ENCODE data around the gene PLSCR1. TPM values are rescaled to one million over a fixed set of nuclear protein-coding genes. Genes with fewer than 3 reads are reported as not detected.
A peak's percentile ranks its signal among the peaks of the same experiment; 100 is the strongest.

PLSCR1 gene
- total and polyA plus RNA-seq, 2 of the 4 experiments (the other 2 are of a cell fraction): 5.6 to 13.2 TPM

DNA sequence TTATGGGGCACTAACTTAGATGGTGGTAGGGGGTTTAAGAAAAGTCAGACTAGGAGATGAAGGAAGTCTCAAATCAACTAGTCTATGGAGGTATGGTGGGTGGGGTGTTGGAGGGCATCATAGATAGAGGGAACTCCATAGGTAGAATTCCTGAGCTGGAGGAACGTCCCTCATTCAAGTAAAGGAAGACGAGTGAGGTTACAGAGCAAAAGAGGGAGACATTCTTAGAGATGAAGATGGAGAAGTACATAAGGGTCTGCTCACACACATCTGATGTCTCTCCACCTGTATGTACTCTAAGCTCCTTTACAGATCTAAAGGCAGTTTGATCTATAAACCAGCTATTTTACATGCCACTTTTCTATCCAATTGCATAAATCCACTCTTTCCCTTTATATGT lies 1.4 kb downstream of the PLSCR1 start:
- H3K36me3 ChIP-seq (ENCODE audit: control insufficient read depth, insufficient read depth, low read length): peaks cover 4% of the 10 kb centered on the region; the same call in 1 of the 2 replicates
- no peaks in the 10 kb centered on the region; the same call in 1 of the 2 replicates for H3K9me3 ChIP-seq (ENCODE audit: control insufficient read depth, insufficient read depth, low read length)
- no peak overlapping the region; the same call in 2 of the 3 replicates for H2BK15ac ChIP-seq (ENCODE audit: low read depth, low read length)
- H4K8ac ChIP-seq (ENCODE audit: low read depth in 2 of 2, low read length in 2 of 2): 0 out of 4 replicates have a peak overlapping the region, but pooled peaks of 1 of the 2 experiments have one; percentile 32
- H3K27me3 ChIP-seq (ENCODE audit: control insufficient read depth, insufficient read depth, low read length): no peaks in the 10 kb centered on the region
- in situ Hi-C loops (cut with MboI; ENCODE audit: low sequenced_read_pairs): no loop called here
- DNase-seq (no peak), ATAC-seq (ENCODE audit: low read depth) (no peak)
- no peak overlapping the region for H3K56ac ChIP-seq (ENCODE audit: extremely low read depth, insufficient read depth, low read length)
- H3K4ac ChIP-seq (ENCODE audit: low read depth, low read length): 0 out of 2 replicates have a peak overlapping the region, but pooled peaks have one; percentile 15
- BruUV-seq (replicated peaks): no TSS peak
- H3K23ac ChIP-seq (ENCODE audit: low read depth, low read length): peak overlapping the region; percentile 49; the same call in 1 of the 2 replicates
- CTCF ChIA-PET: interaction anchor here (1.3 kb wide), 1 partner anchor 216 kb away, joined by 4 read pairs; no protein-coding TSS in a partner anchor
- POLR2A ChIA-PET (ENCODE audit: unreplicated experiment): no interaction called here
- H3K9ac ChIP-seq (ENCODE audit: low read depth, low read length): peak overlapping the region; percentile 90
- no peaks in the 10 kb centered on the region for H4K20me1 ChIP-seq (ENCODE audit: insufficient read depth, low read length)
- no peak overlapping the region for H2BK20ac ChIP-seq (ENCODE audit: low read depth, low read length)
- H2BK120ac ChIP-seq (ENCODE audit: low read depth, low read length): 0 out of 2 replicates have a peak overlapping the region, but pooled peaks have one; percentile 7
- WGBS, 2 experiments (ENCODE audit: extremely low coverage in 2 of 2, insufficient read length in 1 of 2): no CpG with 5 or more reads among the region's 2 CpGs
- H3K27ac ChIP-seq (ENCODE audit: insufficient read depth, low read length): no peak overlapping the region; the same call in 1 of the 2 replicates
- H3K14ac ChIP-seq (replicated peaks; ENCODE audit: low read depth, low read length): peak overlapping the region; percentile 23; the same call in 1 of the 2 replicates
- no peak overlapping the region for H2AFZ ChIP-seq (replicated peaks; ENCODE audit: low read length, poor library complexity)
- peaks cover 13 to 36% of the 10 kb centered on the region in 2 experiments for H3K79me1 ChIP-seq (ENCODE audit: low read depth in 1 of 2, low read length in 2 of 2)
- TF ChIP-seq, protein P1, sequence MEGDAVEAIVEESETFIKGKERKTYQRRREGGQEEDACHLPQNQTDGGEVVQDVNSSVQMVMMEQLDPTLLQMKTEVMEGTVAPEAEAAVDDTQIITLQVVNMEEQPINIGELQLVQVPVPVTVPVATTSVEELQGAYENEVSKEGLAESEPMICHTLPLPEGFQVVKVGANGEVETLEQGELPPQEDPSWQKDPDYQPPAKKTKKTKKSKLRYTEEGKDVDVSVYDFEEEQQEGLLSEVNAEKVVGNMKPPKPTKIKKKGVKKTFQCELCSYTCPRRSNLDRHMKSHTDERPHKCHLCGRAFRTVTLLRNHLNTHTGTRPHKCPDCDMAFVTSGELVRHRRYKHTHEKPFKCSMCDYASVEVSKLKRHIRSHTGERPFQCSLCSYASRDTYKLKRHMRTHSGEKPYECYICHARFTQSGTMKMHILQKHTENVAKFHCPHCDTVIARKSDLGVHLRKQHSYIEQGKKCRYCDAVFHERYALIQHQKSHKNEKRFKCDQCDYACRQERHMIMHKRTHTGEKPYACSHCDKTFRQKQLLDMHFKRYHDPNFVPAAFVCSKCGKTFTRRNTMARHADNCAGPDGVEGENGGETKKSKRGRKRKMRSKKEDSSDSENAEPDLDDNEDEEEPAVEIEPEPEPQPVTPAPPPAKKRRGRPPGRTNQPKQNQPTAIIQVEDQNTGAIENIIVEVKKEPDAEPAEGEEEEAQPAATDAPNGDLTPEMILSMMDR (conservative IDR thresholded peaks at IDR 0.05; ENCODE audit: low read depth, low read length): no peak
- TF ChIP-seq RCOR1 (IDR thresholded peaks at IDR 0.05; ENCODE audit: insufficient replicate concordance, low read length) (no peak), CHD1 (IDR thresholded peaks at IDR 0.05; ENCODE audit: low read depth, low read length) (no peak), RAD21 (IDR thresholded peaks at IDR 0.05; ENCODE audit: low read length) (no peak), USF2 (IDR thresholded peaks at IDR 0.05; ENCODE audit: low read depth, low read length) (no peak), MXI1 (IDR thresholded peaks at IDR 0.05; ENCODE audit: borderline replicate concordance, low read depth, low read length) (no peak), RFX5 (IDR thresholded peaks at IDR 0.05; ENCODE audit: low read depth, low read length) (no peak), CEBPB (IDR thresholded peaks at IDR 0.05; ENCODE audit: low read depth, low read length) (no peak), NFE2L2 (IDR thresholded peaks at IDR 0.05; ENCODE audit: low read depth, low read length) (no peak), FOS (IDR thresholded peaks at IDR 0.05; ENCODE audit: low read depth, low read length) (no peak)
- intact Hi-C loops (cut with micrococcal nuclease): loop anchor here (2.0 kb wide), 1 partner anchor 22 kb away; no protein-coding TSS in a partner anchor
- dilution Hi-C loops (cut with HindIII; ENCODE audit: low sequenced_read_pairs, unreplicated experiment): no loop called here
- H3K4me1 ChIP-seq (ENCODE audit: control insufficient read depth, insufficient read depth, low read length): peaks cover 8% of the 10 kb centered on the region; the same call in 1 of the 2 replicates
- no peak overlapping the region for H2BK5ac ChIP-seq (ENCODE audit: low read depth, low read length, poor library complexity, severe bottlenecking)
- peak overlapping the region; percentile 95 for H3K4me3 ChIP-seq (ENCODE audit: insufficient read depth, low read depth, low read length)
- H3K9me1 ChIP-seq (ENCODE audit: insufficient read depth, low read length): peaks cover 5% of the 10 kb centered on the region
- peak overlapping the region; percentile 61; the same call in 1 of the 2 replicates for H3K18ac ChIP-seq (ENCODE audit: low read depth, low read length)
- H4K5ac ChIP-seq (ENCODE audit: low read depth, low read length): no peak overlapping the region; the same call in 1 of the 2 replicates
- no peak overlapping the region for H4K91ac ChIP-seq (ENCODE audit: insufficient read depth, low read depth, low read length)
- H3K4me2 ChIP-seq (ENCODE audit: low read depth, low read length): peak overlapping the region; percentile 91
- no peak overlapping the region for H2AK9ac ChIP-seq (replicated peaks; ENCODE audit: low read depth, low read length, poor library complexity)
- H2AK5ac ChIP-seq (ENCODE audit: low read depth, low read length): no peak overlapping the region

All from IMR-90 (cell line).